GM18511 (cell line): ENCODE measurements around the gene LRRC61.

Source experiments
- ATAC-seq: cut with Tn5 transposase; IDR thresholded peaks from one replicate; pipeline ENCODE4 v1.9.1; 2021; ENCODE audit warnings: mild to moderate bottlenecking, moderate library complexity; ENCODE audit not compliant: unreplicated experiment

Gene LRRC61

GRCh38 chr7:150346922-150347321 lies 23.8 kb downstream of the LRRC61 start:
- ATAC-seq = no peak

GRCh38 chr7:150351587-150352194 lies 28.5 kb downstream of the LRRC61 start:
- ATAC-seq = no peak

GRCh38 chr7:150355666-150356059 lies 32.5 kb downstream of the LRRC61 start:
- ATAC-seq = no peak

GRCh38 chr7:150356265-150356897 lies 33.2 kb downstream of the LRRC61 start:
- no peak for ATAC-seq

GRCh38 chr7:150357270-150357669 lies 34.1 kb downstream of the LRRC61 start:
- ATAC-seq = peak; percentile 81

GRCh38 chr7:150357771-150358427 lies 34.7 kb downstream of the LRRC61 start:
- peak; percentile 26 for ATAC-seq

- ATAC-seq = no peak
These were observed 35.3 kb downstream of the LRRC61 start for GRCh38 chr7:150358433-150358832.

GRCh38 chr7:150358988-150359621 lies 36.0 kb downstream of the LRRC61 start:
- ATAC-seq = no peak

- ATAC-seq = no peak
These were observed 36.6 kb downstream of the LRRC61 start for GRCh38 chr7:150359622-150360362.

GRCh38 chr7:150360363-150361058 lies 37.4 kb downstream of the LRRC61 start:
- no peak for ATAC-seq

- no peak for ATAC-seq
These were observed 38.2 kb downstream of the LRRC61 start for GRCh38 chr7:150361402-150361801.

- ATAC-seq = no peak
These were observed 38.9 kb downstream of the LRRC61 start for GRCh38 chr7:150361807-150362621.

GRCh38 chr7:150363370-150363769 lies 40.2 kb downstream of the LRRC61 start:
- ATAC-seq = no peak

- no peak for ATAC-seq
These were observed 40.7 kb downstream of the LRRC61 start for GRCh38 chr7:150363872-150364271.

GRCh38 chr7:150365194-150365593 lies 42.0 kb downstream of the LRRC61 start:
- no peak for ATAC-seq

- no peak for ATAC-seq
These were observed 42.7 kb downstream of the LRRC61 start for GRCh38 chr7:150365673-150366398.

GRCh38 chr7:150367677-150368095 lies 44.5 kb downstream of the LRRC61 start:
- ATAC-seq = no peak

GRCh38 chr7:150368096-150368883 lies 45.1 kb downstream of the LRRC61 start, which contains the start of gene REPIN1:
TSS of gene REPIN1 (plus strand) at chr7:150368822. CDS start at chr7:150369712, 890 bp downstream.
- peak; percentile 53 for ATAC-seq
